Measurements from ENCODE around the gene ZNF101. TPM values are rescaled to one million over a fixed set of nuclear protein-coding genes. Genes with fewer than 3 reads are reported as not detected.

ZNF101 gene
- total RNA-seq, 1 experiment from 2014 or later, result 12.8 TPM

DNA sequence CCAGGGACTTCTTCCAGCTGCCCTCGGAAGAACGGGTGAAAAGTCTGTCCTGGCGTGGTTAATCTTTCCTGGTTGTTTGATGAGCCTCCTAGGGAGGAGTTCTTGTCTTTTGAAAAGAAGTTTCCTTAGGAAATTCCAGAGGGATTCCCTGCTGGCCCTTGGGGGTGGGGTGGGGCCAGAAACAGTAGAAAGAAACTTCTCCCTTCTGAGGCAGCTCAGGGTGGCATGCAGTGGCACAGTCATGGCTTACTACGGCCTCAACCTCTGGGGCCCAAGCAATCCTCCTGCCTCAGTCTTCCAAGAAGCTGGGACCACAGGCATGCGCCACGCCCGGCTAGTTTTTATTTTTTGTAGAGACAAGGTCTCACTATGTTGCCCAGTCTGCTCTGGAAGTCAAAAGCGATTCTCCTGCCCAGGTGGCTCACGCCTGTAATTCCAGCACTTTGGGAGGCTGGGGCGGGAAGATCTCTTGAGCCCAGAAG, 1.5 kb downstream of the ZNF101 start:
- no peak for ATAC-seq
- Histone ChIP-seq H2AFZ (ENCODE audit: low read depth, low read length, poor library complexity, severe bottlenecking) (no peak overlapping the region), H3K27me3 (ENCODE audit: insufficient read depth, low read length) (no peaks in the 10 kb centered on the region), H3K36me3 (ENCODE audit: control insufficient read depth in 1 of 2, insufficient read depth in 2 of 2, low read length in 2 of 2) (peaks cover 0 to 5% of the 10 kb centered on the region in 2 experiments; a peak in 1 of 4 replicates), H4K20me1 (ENCODE audit: insufficient read depth) (no peaks in the 10 kb centered on the region), H3K27ac (ENCODE audit: low read depth, low read length) (no peak overlapping the region), H3K4me3 (replicated peaks in 1 of 2; ENCODE audit: low read depth in 1 of 2, low read length in 2 of 2) (peak overlapping the region; percentile 85 to 88), H3K9me2 (ENCODE audit: insufficient read depth) (no peaks in the 10 kb centered on the region), H3K4me2 (ENCODE audit: low read length) (peak overlapping the region; percentile 87), H3K79me2 (ENCODE audit: insufficient read depth, low read length) (peaks cover 46% of the 10 kb centered on the region), H3K9me3 (ENCODE audit: control insufficient read depth in 1 of 2, insufficient read depth in 1 of 2, low read depth in 1 of 2, low read length in 2 of 2) (no peaks in the 10 kb centered on the region), H3K9ac (ENCODE audit: low read length) (peak overlapping the region; percentile 92), H3K4me1 (ENCODE audit: control insufficient read depth in 1 of 2, insufficient read depth in 2 of 2, low read length in 2 of 2) (peaks cover 10 to 14% of the 10 kb centered on the region in 2 experiments)
- no peak for DNase-seq (ENCODE audit: low read depth, low spot score)
- ChIA-PET RAD21 (ENCODE audit: low non-redundant PET in 1 of 2, low total read pairs in 2 of 2, uncharacterized antibody in 2 of 2, unreplicated experiment in 2 of 2) (no interaction called here), CTCF (no interaction called here), POLR2A (no interaction called here)
- intact Hi-C loops (cut with micrococcal nuclease), result no loop called here
- TF ChIP-seq TCF7L2 (IDR thresholded peaks at IDR 0.05; ENCODE audit: borderline replicate concordance, extremely low read depth, insufficient read depth, insufficient read length), result no peak
- no peak for TF ChIP-seq RAD21 (IDR thresholded peaks at IDR 0.05; ENCODE audit: low read depth)
- no peak for TF ChIP-seq JUND (IDR thresholded peaks at IDR 0.05)
- no peak for TF ChIP-seq POLR2A (IDR thresholded peaks at IDR 0.05; ENCODE audit: borderline replicate concordance, extremely low read depth, insufficient read depth, insufficient read length)
- TF ChIP-seq CBX3 (IDR thresholded peaks at IDR 0.05; ENCODE audit: low read depth), result no peak
- TF ChIP-seq, protein P1, sequence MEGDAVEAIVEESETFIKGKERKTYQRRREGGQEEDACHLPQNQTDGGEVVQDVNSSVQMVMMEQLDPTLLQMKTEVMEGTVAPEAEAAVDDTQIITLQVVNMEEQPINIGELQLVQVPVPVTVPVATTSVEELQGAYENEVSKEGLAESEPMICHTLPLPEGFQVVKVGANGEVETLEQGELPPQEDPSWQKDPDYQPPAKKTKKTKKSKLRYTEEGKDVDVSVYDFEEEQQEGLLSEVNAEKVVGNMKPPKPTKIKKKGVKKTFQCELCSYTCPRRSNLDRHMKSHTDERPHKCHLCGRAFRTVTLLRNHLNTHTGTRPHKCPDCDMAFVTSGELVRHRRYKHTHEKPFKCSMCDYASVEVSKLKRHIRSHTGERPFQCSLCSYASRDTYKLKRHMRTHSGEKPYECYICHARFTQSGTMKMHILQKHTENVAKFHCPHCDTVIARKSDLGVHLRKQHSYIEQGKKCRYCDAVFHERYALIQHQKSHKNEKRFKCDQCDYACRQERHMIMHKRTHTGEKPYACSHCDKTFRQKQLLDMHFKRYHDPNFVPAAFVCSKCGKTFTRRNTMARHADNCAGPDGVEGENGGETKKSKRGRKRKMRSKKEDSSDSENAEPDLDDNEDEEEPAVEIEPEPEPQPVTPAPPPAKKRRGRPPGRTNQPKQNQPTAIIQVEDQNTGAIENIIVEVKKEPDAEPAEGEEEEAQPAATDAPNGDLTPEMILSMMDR (IDR thresholded peaks at IDR 0.05 in 2 of 3, conservative IDR thresholded peaks at IDR 0.05 in 1 of 3; ENCODE audit: borderline replicate concordance in 1 of 3, insufficient read depth in 1 of 3, low read depth in 2 of 3, low read length in 2 of 3), result no peak
- TF ChIP-seq EZH2 (IDR thresholded peaks at IDR 0.05), result no peak
- TF ChIP-seq ZFX (IDR thresholded peaks at IDR 0.05), result no peak
- no TSS peak for BruUV-seq (replicated peaks)

DNA sequence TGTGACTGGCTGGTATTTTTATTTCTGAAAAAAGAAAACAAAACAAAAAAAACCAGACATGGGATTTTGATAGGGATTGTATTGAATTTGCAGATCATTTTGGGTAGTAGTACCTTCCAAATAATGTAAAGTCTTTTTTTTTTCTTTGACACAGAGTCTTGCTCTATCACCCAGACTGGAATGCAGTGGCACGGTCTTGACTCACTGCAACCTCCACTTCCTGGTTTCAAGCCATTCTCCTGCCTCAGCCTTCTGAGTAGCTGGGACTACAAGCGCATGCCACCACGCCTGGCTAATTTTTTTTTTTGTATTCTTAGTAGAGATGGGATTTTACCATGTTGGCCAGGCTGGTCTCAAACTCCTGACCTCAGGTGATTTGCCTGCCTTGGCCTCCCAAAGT, 4.2 kb downstream of the ZNF101 start:
- peaks cover 10 to 14% of the 10 kb centered on the region in 2 experiments for H3K4me1 ChIP-seq (ENCODE audit: control insufficient read depth in 1 of 2, insufficient read depth in 2 of 2, low read length in 2 of 2)
- ChIA-PET CTCF (no interaction called here), POLR2A (no interaction called here), RAD21 (ENCODE audit: low non-redundant PET in 1 of 2, low total read pairs in 2 of 2, uncharacterized antibody in 2 of 2, unreplicated experiment in 2 of 2) (no interaction called here)
- H3K27ac ChIP-seq (ENCODE audit: low read depth, low read length), result no peak overlapping the region
- ATAC-seq (no peak), DNase-seq (ENCODE audit: low read depth, low spot score) (no peak)
- H3K4me2 ChIP-seq (ENCODE audit: low read length), result no peak overlapping the region
- H3K27me3 ChIP-seq (ENCODE audit: insufficient read depth, low read length), result no peaks in the 10 kb centered on the region
- H3K9ac ChIP-seq (ENCODE audit: low read length), result no peak overlapping the region
- no peak overlapping the region for H3K4me3 ChIP-seq (replicated peaks in 1 of 2; ENCODE audit: low read depth in 1 of 2, low read length in 2 of 2)
- H2AFZ ChIP-seq (ENCODE audit: low read depth, low read length, poor library complexity, severe bottlenecking), result no peak overlapping the region
- no peak for TF ChIP-seq POLR2AphosphoS5 (IDR thresholded peaks at IDR 0.05; ENCODE audit: low read depth, low read length)
- no peak for TF ChIP-seq SIN3A (IDR thresholded peaks at IDR 0.05; ENCODE audit: low read depth)
- no peak for TF ChIP-seq SRF (IDR thresholded peaks at IDR 0.05; ENCODE audit: low read depth)
- TF ChIP-seq SP1 (IDR thresholded peaks at IDR 0.05; ENCODE audit: low read depth), result no peak
- no peak for TF ChIP-seq JUND (IDR thresholded peaks at IDR 0.05)
- TF ChIP-seq FOSL1 (IDR thresholded peaks at IDR 0.05; ENCODE audit: low read depth), result no peak
- peaks cover 60% of the 10 kb centered on the region for H3K79me2 ChIP-seq (ENCODE audit: insufficient read depth, low read length)
- peaks cover 0 to 27% of the 10 kb centered on the region in 2 experiments; a peak in 1 of 4 replicates for H3K36me3 ChIP-seq (ENCODE audit: control insufficient read depth in 1 of 2, insufficient read depth in 2 of 2, low read length in 2 of 2)
- no peaks in the 10 kb centered on the region for H3K9me2 ChIP-seq (ENCODE audit: insufficient read depth)
- intact Hi-C loops (cut with micrococcal nuclease), result no loop called here
- no peaks in the 10 kb centered on the region for H4K20me1 ChIP-seq (ENCODE audit: insufficient read depth)
- H3K9me3 ChIP-seq (ENCODE audit: control insufficient read depth in 1 of 2, insufficient read depth in 1 of 2, low read depth in 1 of 2, low read length in 2 of 2), result peaks cover 3 to 8% of the 10 kb centered on the region in 2 experiments; a peak in 2 of 4 replicates
- no TSS peak for BruUV-seq (replicated peaks)
